Measurements from ENCODE around the gene IRF7. TPM values are rescaled to one million over a fixed set of nuclear protein-coding genes. Genes with fewer than 3 reads are reported as not detected.

IRF7 gene
- total RNA-seq, 1 donor from 2014 or later, result 75.4 TPM

GRCh38 chr11:590997-591396 is 24.8 kb downstream of the IRF7 start:
- H3K4me1 ChIP-seq (ENCODE audit: insufficient read depth, low read length), result peaks cover 11% of the 10 kb centered on the region
- Mint-ChIP-seq H3K9me3 (ENCODE audit: unreplicated experiment) (no peaks in the 10 kb centered on the region), H3K4me3 (ENCODE audit: unreplicated experiment) (no peak overlapping the region), H3K36me3 (ENCODE audit: low read depth, unreplicated experiment) (peaks cover 33% of the 10 kb centered on the region), H3K27me3 (ENCODE audit: low read depth, unreplicated experiment) (no peaks in the 10 kb centered on the region), H3K27ac (ENCODE audit: unreplicated experiment) (no peak overlapping the region), H3K4me1 (ENCODE audit: low read depth, unreplicated experiment) (peaks cover 25% of the 10 kb centered on the region)
- DNase-seq (ENCODE audit: low read depth) (no peak), FAIRE-seq (no peak)
- H3K9ac ChIP-seq (ENCODE audit: low read length), result no peak overlapping the region
- H3K27ac ChIP-seq (ENCODE audit: low read depth, low read length), result no peak overlapping the region
- H3K4me3 ChIP-seq (ENCODE audit: insufficient read depth, low read depth, low read length), result no peak overlapping the region
- peaks cover 67% of the 10 kb centered on the region for H3K79me2 ChIP-seq (ENCODE audit: insufficient read depth, low read length)
- H3K27me3 ChIP-seq (ENCODE audit: insufficient read depth, low read length), result no peaks in the 10 kb centered on the region
- TF ChIP-seq, protein P1, sequence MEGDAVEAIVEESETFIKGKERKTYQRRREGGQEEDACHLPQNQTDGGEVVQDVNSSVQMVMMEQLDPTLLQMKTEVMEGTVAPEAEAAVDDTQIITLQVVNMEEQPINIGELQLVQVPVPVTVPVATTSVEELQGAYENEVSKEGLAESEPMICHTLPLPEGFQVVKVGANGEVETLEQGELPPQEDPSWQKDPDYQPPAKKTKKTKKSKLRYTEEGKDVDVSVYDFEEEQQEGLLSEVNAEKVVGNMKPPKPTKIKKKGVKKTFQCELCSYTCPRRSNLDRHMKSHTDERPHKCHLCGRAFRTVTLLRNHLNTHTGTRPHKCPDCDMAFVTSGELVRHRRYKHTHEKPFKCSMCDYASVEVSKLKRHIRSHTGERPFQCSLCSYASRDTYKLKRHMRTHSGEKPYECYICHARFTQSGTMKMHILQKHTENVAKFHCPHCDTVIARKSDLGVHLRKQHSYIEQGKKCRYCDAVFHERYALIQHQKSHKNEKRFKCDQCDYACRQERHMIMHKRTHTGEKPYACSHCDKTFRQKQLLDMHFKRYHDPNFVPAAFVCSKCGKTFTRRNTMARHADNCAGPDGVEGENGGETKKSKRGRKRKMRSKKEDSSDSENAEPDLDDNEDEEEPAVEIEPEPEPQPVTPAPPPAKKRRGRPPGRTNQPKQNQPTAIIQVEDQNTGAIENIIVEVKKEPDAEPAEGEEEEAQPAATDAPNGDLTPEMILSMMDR (IDR thresholded peaks at IDR 0.05; ENCODE audit: insufficient read depth, low read depth, low read length), result no peak
- no peak for TF ChIP-seq EZH2 (IDR thresholded peaks at IDR 0.05; ENCODE audit: insufficient read depth, low read length)
- peaks cover 29% of the 10 kb centered on the region for H3K36me3 ChIP-seq (ENCODE audit: insufficient read depth, low read length)
- H3K9me3 ChIP-seq (ENCODE audit: insufficient read depth, low read depth, low read length), result no peaks in the 10 kb centered on the region
- peaks cover 80% of the 10 kb centered on the region for H4K20me1 ChIP-seq (ENCODE audit: insufficient read depth, low read length)
- H2AFZ ChIP-seq (ENCODE audit: low read depth, low read length), result no peak overlapping the region
- no peak overlapping the region for H3K4me2 ChIP-seq (ENCODE audit: low read length)

DNA sequence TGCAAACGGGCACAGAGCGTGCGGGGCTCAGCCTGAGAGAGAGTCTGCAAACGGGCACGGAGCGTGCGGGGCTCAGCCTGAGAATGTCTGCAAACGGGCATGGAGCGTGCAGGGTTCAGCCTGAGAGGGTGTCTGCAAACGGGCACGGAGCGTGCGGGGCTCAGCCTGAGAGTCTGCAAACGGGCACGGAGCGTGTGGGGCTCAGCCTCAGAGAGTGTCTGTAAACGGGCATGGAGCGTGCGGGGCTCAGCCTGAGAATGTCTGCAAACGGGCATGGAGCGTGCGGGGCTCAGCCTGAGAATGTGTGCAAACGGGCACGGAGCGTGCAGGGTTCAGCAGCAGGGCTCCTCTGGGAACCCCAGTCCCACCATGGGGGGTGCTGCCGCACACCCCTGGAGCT is 26.0 kb downstream of the IRF7 start:
- no peak overlapping the region for H3K4me2 ChIP-seq (ENCODE audit: low read length)
- H3K9me3 ChIP-seq (ENCODE audit: insufficient read depth, low read depth, low read length), result no peaks in the 10 kb centered on the region
- H3K4me1 ChIP-seq (ENCODE audit: insufficient read depth, low read length), result peaks cover 11% of the 10 kb centered on the region
- peaks cover 31% of the 10 kb centered on the region for H3K36me3 ChIP-seq (ENCODE audit: insufficient read depth, low read length)
- no peak for DNase-seq (ENCODE audit: low read depth)
- peaks cover 65% of the 10 kb centered on the region for H3K79me2 ChIP-seq (ENCODE audit: insufficient read depth, low read length)
- Mint-ChIP-seq H3K4me3 (ENCODE audit: unreplicated experiment) (no peak overlapping the region), H3K27ac (ENCODE audit: unreplicated experiment) (no peak overlapping the region), H3K27me3 (ENCODE audit: low read depth, unreplicated experiment) (no peaks in the 10 kb centered on the region), H3K9me3 (ENCODE audit: unreplicated experiment) (no peaks in the 10 kb centered on the region), H3K4me1 (ENCODE audit: low read depth, unreplicated experiment) (peaks cover 25% of the 10 kb centered on the region), H3K36me3 (ENCODE audit: low read depth, unreplicated experiment) (peaks cover 26% of the 10 kb centered on the region)
- H4K20me1 ChIP-seq (ENCODE audit: insufficient read depth, low read length), result peaks cover 75% of the 10 kb centered on the region
- no peak for TF ChIP-seq EZH2 (IDR thresholded peaks at IDR 0.05; ENCODE audit: insufficient read depth, low read length)
- TF ChIP-seq, protein P1 (IDR thresholded peaks at IDR 0.05; ENCODE audit: insufficient read depth, low read depth, low read length), result no peak
- H3K4me3 ChIP-seq (ENCODE audit: insufficient read depth, low read depth, low read length), result no peak overlapping the region
- FAIRE-seq, result no peak
- H3K9ac ChIP-seq (ENCODE audit: low read length), result no peak overlapping the region
- no peak overlapping the region for H2AFZ ChIP-seq (ENCODE audit: low read depth, low read length)
- no peak overlapping the region for H3K27ac ChIP-seq (ENCODE audit: low read depth, low read length)
- H3K27me3 ChIP-seq (ENCODE audit: insufficient read depth, low read length), result no peaks in the 10 kb centered on the region

GRCh38 chr11:587978-588380 is 27.8 kb downstream of the IRF7 start:
- H2AFZ ChIP-seq (ENCODE audit: low read depth, low read length), result no peak overlapping the region
- H3K36me3 Mint-ChIP-seq (ENCODE audit: low read depth, unreplicated experiment), result peaks cover 29% of the 10 kb centered on the region
- no peak overlapping the region for H3K9ac ChIP-seq (ENCODE audit: low read length)
- H3K4me2 ChIP-seq (ENCODE audit: low read length), result peak overlapping the region; percentile 48
- H3K27me3 ChIP-seq (ENCODE audit: insufficient read depth, low read length), result no peaks in the 10 kb centered on the region
- H3K4me1 Mint-ChIP-seq (ENCODE audit: low read depth, unreplicated experiment), result peaks cover 25% of the 10 kb centered on the region
- peak overlapping the region; percentile 53 for H3K27ac ChIP-seq (ENCODE audit: low read depth, low read length)
- peaks cover 71% of the 10 kb centered on the region for H3K79me2 ChIP-seq (ENCODE audit: insufficient read depth, low read length)
- H4K20me1 ChIP-seq (ENCODE audit: insufficient read depth, low read length), result peaks cover 78% of the 10 kb centered on the region
- TF ChIP-seq, protein P1 (IDR thresholded peaks at IDR 0.05; ENCODE audit: insufficient read depth, low read depth, low read length), result no peak
- no peak for TF ChIP-seq EZH2 (IDR thresholded peaks at IDR 0.05; ENCODE audit: insufficient read depth, low read length)
- peak overlapping the region; percentile 31 for H3K4me3 Mint-ChIP-seq (ENCODE audit: unreplicated experiment)
- FAIRE-seq, result no peak
- no peaks in the 10 kb centered on the region for H3K9me3 ChIP-seq (ENCODE audit: insufficient read depth, low read depth, low read length)
- no peak overlapping the region for H3K4me3 ChIP-seq (ENCODE audit: insufficient read depth, low read depth, low read length)
- peak overlapping the region; percentile 99 for H3K27ac Mint-ChIP-seq (ENCODE audit: unreplicated experiment)
- H3K27me3 Mint-ChIP-seq (ENCODE audit: low read depth, unreplicated experiment), result no peaks in the 10 kb centered on the region
- peak; percentile 42 for DNase-seq (ENCODE audit: low read depth)
- no peaks in the 10 kb centered on the region for H3K9me3 Mint-ChIP-seq (ENCODE audit: unreplicated experiment)
- H3K4me1 ChIP-seq (ENCODE audit: insufficient read depth, low read length), result peaks cover 11% of the 10 kb centered on the region
- H3K36me3 ChIP-seq (ENCODE audit: insufficient read depth, low read length), result peaks cover 27% of the 10 kb centered on the region

Data from astrocyte (in vitro differentiated cells and primary cell).